ENCODE data around the gene ZNF622. TPM values are rescaled to one million over a fixed set of nuclear protein-coding genes. Genes with fewer than 3 reads are reported as not detected.

ZNF622 gene
- 10 to 100 TPM; 27.0 to 37.3 TPM for total RNA-seq

GRCh38 chr5:16465544-16466432 is at the start of gene ZNF622:
Gene ZNF622, minus strand, starts transcription at chr5:16465800. Its CDS starts 135 bp downstream, at chr5:16465665.
- Mint-ChIP-seq H3K4me3 (peak within 1 kb of the TSS; percentile 100), H3K4me1 (peaks cover 56% of the 10 kb centered on the region), H3K27ac (peak within 1 kb of the TSS; percentile 91), H3K27me3 (no peaks in the 10 kb centered on the region), H3K9me3 (no peaks in the 10 kb centered on the region), H3K36me3 (ENCODE audit: low read depth) (peaks cover 52% of the 10 kb centered on the region)
- peak; percentile 82 for ATAC-seq (replicated peaks)

- Mint-ChIP-seq H3K27me3 (no peaks in the 10 kb centered on the region), H3K27ac (no peak overlapping the region), H3K4me3 (no peak overlapping the region), H3K36me3 (ENCODE audit: low read depth) (no peaks in the 10 kb centered on the region), H3K4me1 (peaks cover 17% of the 10 kb centered on the region), H3K9me3 (peaks cover 4% of the 10 kb centered on the region)
- no peak for ATAC-seq (replicated peaks)
Measured at GRCh38 chr5:16510098-16510497, 44.5 kb upstream of the ZNF622 start.

- no peak overlapping the region for H3K4me3 Mint-ChIP-seq
- H3K27ac Mint-ChIP-seq: no peak overlapping the region
- no peak for ATAC-seq (replicated peaks)
- H3K9me3 Mint-ChIP-seq: peaks cover 4% of the 10 kb centered on the region
- peaks cover 17% of the 10 kb centered on the region for H3K4me1 Mint-ChIP-seq
- H3K36me3 Mint-ChIP-seq (ENCODE audit: low read depth): no peaks in the 10 kb centered on the region
- no peaks in the 10 kb centered on the region for H3K27me3 Mint-ChIP-seq
Measured at GRCh38 chr5:16508730-16509531, 43.3 kb upstream of the ZNF622 start.

DNA sequence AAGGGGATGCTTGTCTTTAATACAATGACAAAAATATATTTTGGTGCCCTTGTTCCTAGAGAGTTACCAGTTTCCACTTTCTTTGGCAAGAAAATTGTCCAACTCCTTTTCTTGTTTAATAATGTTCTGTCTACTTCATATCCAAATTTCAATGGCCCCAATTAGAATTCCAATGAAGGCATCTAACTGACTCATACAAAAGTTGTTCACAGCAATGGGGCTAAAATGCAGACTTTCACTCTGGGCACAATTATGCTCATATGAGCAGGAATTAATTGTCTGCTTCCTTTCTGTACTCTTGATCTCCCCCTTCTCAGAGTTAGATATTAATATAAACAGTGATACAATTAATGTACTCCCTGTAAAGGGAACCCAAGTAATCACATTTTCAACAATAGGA is 42.1 kb upstream of the ZNF622 start:
- no peak overlapping the region for H3K27ac Mint-ChIP-seq
- ATAC-seq (replicated peaks): no peak
- H3K27me3 Mint-ChIP-seq: no peaks in the 10 kb centered on the region
- H3K9me3 Mint-ChIP-seq: peaks cover 4% of the 10 kb centered on the region
- H3K4me1 Mint-ChIP-seq: peaks cover 17% of the 10 kb centered on the region
- no peaks in the 10 kb centered on the region for H3K36me3 Mint-ChIP-seq (ENCODE audit: low read depth)
- no peak overlapping the region for H3K4me3 Mint-ChIP-seq

GRCh38 chr5:16505904-16506303 is 40.3 kb upstream of the ZNF622 start:
- Mint-ChIP-seq H3K36me3 (ENCODE audit: low read depth) (no peaks in the 10 kb centered on the region), H3K9me3 (no peaks in the 10 kb centered on the region), H3K4me1 (peaks cover 3% of the 10 kb centered on the region), H3K27me3 (no peaks in the 10 kb centered on the region), H3K4me3 (no peak overlapping the region), H3K27ac (no peak overlapping the region)
- no peak for ATAC-seq (replicated peaks)

DNA sequence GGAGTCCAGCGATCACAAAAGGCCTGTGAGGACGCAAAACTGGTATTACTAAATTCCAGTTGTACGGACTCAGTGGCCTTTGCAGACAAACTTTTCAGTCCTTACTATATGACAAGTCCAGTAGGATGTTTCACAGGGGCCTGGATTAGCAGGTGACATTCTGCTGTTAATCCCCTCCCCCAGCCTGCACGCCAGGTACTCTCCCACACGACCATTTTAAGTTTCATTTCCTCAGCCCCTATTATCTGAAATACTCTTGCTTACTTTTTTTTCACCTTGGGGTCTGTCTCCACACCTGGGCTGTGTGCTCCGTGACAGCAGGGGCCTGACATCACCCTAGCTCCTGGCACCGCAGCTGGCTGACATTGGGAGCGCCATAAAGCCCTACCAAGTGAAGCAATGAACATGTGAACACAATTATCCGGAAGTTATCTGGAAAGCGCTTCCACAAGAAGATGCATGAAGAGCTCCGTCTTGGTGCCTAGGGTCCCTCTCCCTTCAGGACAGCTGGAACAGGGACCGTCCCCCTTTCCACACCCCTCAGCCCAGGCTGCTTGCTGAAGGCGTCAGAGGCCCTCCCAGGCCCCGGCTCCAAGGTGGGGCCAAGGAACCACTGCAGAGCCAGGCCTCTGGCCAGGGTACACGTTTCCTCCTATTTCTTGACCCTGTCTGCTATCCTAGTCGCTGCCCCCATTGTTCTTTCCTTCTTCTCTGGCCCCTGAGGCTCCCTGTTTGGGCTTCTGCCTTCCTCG is 39.7 kb upstream of the ZNF622 start:
- Mint-ChIP-seq H3K36me3 (ENCODE audit: low read depth) (no peaks in the 10 kb centered on the region), H3K4me1 (no peaks in the 10 kb centered on the region), H3K4me3 (no peak overlapping the region), H3K27ac (no peak overlapping the region), H3K27me3 (no peaks in the 10 kb centered on the region), H3K9me3 (peaks cover 1% of the 10 kb centered on the region)
- ATAC-seq (replicated peaks): no peak

GRCh38 chr5:16504571-16504970 is 39.0 kb upstream of the ZNF622 start:
- Mint-ChIP-seq H3K4me3 (no peak overlapping the region), H3K27ac (no peak overlapping the region), H3K27me3 (no peaks in the 10 kb centered on the region), H3K4me1 (no peaks in the 10 kb centered on the region), H3K36me3 (ENCODE audit: low read depth) (no peaks in the 10 kb centered on the region), H3K9me3 (peaks cover 5% of the 10 kb centered on the region)
- ATAC-seq (replicated peaks): no peak

DNA sequence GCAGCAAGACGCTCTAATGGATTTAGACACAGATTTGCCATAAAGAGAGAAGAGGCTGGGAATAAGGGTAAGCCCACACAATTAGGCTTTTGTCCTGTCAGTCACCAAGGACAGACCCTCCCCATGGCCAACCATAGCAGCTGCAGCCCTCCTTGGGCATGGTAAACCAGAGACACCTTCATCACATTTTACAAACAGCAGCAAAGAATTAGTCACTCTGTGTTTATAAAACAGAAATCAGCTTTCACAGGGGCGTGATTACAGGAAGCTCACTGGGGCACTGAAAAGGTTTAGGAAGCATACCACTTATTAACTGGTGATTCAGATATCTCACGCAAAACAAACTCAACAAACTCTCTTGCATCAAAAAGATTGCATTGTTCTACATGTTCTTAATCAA is 37.3 kb upstream of the ZNF622 start:
- H3K4me1 Mint-ChIP-seq: no peaks in the 10 kb centered on the region
- no peaks in the 10 kb centered on the region for H3K36me3 Mint-ChIP-seq (ENCODE audit: low read depth)
- ATAC-seq (replicated peaks): no peak
- H3K27me3 Mint-ChIP-seq: no peaks in the 10 kb centered on the region
- peaks cover 6% of the 10 kb centered on the region for H3K9me3 Mint-ChIP-seq
- no peak overlapping the region for H3K27ac Mint-ChIP-seq
- no peak overlapping the region for H3K4me3 Mint-ChIP-seq

GRCh38 chr5:16500024-16500423 is 34.4 kb upstream of the ZNF622 start:
- Mint-ChIP-seq H3K4me3 (no peak overlapping the region), H3K4me1 (no peaks in the 10 kb centered on the region), H3K27ac (no peak overlapping the region), H3K36me3 (ENCODE audit: low read depth) (no peaks in the 10 kb centered on the region), H3K27me3 (no peaks in the 10 kb centered on the region), H3K9me3 (peaks cover 15% of the 10 kb centered on the region)
- no peak for ATAC-seq (replicated peaks)

- no peak overlapping the region for H3K4me3 Mint-ChIP-seq
- no peak for ATAC-seq (replicated peaks)
- no peaks in the 10 kb centered on the region for H3K36me3 Mint-ChIP-seq (ENCODE audit: low read depth)
- H3K4me1 Mint-ChIP-seq: peaks cover 5% of the 10 kb centered on the region
- H3K27me3 Mint-ChIP-seq: no peaks in the 10 kb centered on the region
- peaks cover 22% of the 10 kb centered on the region for H3K9me3 Mint-ChIP-seq
- H3K27ac Mint-ChIP-seq: no peak overlapping the region
Measured at GRCh38 chr5:16497546-16497945, 31.9 kb upstream of the ZNF622 start.

GRCh38 chr5:16493261-16493660 is 27.7 kb upstream of the ZNF622 start:
- Mint-ChIP-seq H3K27ac (no peak overlapping the region), H3K36me3 (ENCODE audit: low read depth) (no peaks in the 10 kb centered on the region), H3K9me3 (peaks cover 17% of the 10 kb centered on the region)

DNA sequence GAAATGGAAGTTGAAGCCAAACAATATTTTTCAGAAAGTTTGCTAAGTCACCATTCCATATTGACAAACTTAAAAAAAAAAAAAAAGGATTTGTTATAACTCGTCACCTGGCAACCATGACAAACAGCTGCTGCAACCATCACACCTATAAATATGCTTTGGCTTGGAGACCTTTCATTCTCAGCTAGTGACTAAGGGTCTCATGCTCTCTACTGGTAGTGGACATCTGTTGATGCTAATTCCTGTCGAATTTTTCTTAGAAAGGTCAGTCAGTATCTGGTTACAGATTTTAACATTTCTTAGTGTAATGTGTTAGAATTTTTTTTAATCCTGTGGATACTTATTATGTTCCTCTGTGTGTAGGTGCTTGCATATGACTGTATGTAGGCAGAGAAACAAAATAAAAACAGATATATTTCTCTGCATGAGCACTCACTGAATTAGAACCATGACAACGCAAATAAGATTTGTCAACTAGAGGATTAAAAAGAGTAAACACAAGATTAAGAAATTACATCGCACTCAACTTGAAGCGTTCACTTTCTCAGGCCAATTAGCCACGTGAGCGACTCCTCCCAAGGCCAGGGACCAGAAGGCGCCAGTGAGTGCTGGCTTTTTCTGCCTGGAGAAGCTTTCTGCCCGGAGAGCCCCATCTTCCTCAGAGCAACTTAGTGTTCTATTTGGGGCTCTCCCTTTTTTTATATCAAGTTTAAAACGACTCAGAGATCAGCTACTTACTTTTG is 27.0 kb upstream of the ZNF622 start:
- Mint-ChIP-seq H3K27me3 (no peaks in the 10 kb centered on the region), H3K9me3 (peaks cover 12% of the 10 kb centered on the region), H3K4me1 (peaks cover 11% of the 10 kb centered on the region), H3K4me3 (no peak overlapping the region), H3K36me3 (ENCODE audit: low read depth) (no peaks in the 10 kb centered on the region), H3K27ac (no peak overlapping the region)
- ATAC-seq (replicated peaks): no peak

More at GRCh38 chr5:16493261-16493660, 27.7 kb upstream of the ZNF622 start:
- Mint-ChIP-seq H3K27me3 (no peaks in the 10 kb centered on the region), H3K4me3 (no peak overlapping the region), H3K4me1 (peaks cover 5% of the 10 kb centered on the region)
- no peak for ATAC-seq (replicated peaks)

- ATAC-seq (replicated peaks): no peak
- H3K27ac Mint-ChIP-seq: no peak overlapping the region
- H3K36me3 Mint-ChIP-seq (ENCODE audit: low read depth): no peaks in the 10 kb centered on the region
- H3K4me3 Mint-ChIP-seq: no peak overlapping the region
- peaks cover 20% of the 10 kb centered on the region for H3K4me1 Mint-ChIP-seq
- H3K9me3 Mint-ChIP-seq: peaks cover 7% of the 10 kb centered on the region
- no peaks in the 10 kb centered on the region for H3K27me3 Mint-ChIP-seq
Measured at GRCh38 chr5:16490911-16491310, 25.3 kb upstream of the ZNF622 start.

DNA sequence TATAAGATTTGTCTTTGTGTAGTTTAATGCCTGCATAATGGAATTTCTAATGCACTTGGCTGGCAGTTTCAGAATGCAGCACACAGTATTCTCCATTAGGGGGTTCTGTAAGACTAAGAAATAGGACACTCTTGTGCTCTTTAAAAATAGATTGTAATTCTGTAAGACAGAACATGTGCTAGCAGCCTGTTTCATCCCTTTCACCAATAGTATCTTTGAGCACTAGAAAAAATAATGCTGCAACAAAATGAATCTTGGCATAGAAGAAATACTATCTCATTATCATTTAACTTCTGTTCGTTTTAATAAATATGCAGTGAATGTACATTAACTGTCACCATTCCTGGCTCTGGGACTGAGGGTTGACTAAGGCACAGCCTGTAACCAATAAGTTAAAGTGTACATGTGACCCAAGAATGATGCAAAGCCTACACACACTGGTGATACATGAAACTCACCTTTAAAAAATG is 23.8 kb upstream of the ZNF622 start:
- Mint-ChIP-seq H3K4me3 (no peak overlapping the region), H3K27ac (no peak overlapping the region), H3K9me3 (no peaks in the 10 kb centered on the region), H3K4me1 (peaks cover 20% of the 10 kb centered on the region), H3K36me3 (ENCODE audit: low read depth) (no peaks in the 10 kb centered on the region), H3K27me3 (no peaks in the 10 kb centered on the region)
- ATAC-seq (replicated peaks): no peak
